GM12872 (cell line): ENCODE results near the gene FKBP2.

Experiments
- TF ChIP-seq, protein P1 (sequence below): IDR thresholded peaks from 3 replicates; pipeline ENCODE4 v1.5.1; 2011; ENCODE audit warnings: low read depth, mild to moderate bottlenecking, low read length, moderate library complexity; ENCODE audit not compliant: insufficient read depth

Gene FKBP2

DNA sequence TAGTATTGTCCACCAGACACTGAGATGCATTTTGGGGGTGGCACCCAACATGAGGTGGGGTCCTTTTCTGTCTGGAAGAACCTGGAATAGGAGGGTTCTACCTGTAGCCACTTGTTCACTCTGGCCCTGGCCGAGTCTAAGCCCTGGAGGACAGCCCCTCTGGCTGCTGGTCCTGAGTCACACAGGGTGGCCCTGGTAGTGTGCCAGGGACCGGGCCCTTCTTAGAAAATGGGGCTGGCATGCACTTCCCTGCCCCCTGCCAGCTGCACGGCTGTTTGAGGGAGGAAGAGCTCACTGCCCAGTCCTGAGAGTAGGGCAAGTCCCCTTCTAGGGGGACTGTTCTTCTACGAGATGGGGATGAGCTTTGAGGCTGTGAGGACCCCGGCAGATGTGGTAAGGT is 12.6 kb downstream of the FKBP2 start:
- TF ChIP-seq, protein P1, sequence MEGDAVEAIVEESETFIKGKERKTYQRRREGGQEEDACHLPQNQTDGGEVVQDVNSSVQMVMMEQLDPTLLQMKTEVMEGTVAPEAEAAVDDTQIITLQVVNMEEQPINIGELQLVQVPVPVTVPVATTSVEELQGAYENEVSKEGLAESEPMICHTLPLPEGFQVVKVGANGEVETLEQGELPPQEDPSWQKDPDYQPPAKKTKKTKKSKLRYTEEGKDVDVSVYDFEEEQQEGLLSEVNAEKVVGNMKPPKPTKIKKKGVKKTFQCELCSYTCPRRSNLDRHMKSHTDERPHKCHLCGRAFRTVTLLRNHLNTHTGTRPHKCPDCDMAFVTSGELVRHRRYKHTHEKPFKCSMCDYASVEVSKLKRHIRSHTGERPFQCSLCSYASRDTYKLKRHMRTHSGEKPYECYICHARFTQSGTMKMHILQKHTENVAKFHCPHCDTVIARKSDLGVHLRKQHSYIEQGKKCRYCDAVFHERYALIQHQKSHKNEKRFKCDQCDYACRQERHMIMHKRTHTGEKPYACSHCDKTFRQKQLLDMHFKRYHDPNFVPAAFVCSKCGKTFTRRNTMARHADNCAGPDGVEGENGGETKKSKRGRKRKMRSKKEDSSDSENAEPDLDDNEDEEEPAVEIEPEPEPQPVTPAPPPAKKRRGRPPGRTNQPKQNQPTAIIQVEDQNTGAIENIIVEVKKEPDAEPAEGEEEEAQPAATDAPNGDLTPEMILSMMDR = no peak

DNA sequence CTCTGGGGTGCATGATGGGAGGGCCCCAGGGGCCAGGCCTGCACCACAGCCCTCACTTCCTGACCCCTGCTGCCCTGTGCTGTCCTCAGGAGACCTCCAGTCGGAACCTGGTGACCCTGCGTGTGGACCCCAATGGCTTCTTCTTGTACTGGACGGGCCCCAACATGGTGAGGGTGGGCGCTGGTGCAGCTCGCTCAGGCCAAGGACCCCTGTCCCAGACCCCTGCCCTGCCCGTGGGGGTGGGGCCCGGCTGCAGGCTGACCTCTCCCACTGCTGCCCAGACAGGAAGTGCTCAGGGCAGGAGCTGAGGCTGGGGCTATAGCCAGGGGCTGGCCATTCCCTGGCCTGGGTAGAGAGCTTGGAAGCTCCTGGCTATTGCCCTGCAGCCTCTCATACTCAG is 13.4 kb downstream of the FKBP2 start:
- TF ChIP-seq, protein P1 = no peak

DNA sequence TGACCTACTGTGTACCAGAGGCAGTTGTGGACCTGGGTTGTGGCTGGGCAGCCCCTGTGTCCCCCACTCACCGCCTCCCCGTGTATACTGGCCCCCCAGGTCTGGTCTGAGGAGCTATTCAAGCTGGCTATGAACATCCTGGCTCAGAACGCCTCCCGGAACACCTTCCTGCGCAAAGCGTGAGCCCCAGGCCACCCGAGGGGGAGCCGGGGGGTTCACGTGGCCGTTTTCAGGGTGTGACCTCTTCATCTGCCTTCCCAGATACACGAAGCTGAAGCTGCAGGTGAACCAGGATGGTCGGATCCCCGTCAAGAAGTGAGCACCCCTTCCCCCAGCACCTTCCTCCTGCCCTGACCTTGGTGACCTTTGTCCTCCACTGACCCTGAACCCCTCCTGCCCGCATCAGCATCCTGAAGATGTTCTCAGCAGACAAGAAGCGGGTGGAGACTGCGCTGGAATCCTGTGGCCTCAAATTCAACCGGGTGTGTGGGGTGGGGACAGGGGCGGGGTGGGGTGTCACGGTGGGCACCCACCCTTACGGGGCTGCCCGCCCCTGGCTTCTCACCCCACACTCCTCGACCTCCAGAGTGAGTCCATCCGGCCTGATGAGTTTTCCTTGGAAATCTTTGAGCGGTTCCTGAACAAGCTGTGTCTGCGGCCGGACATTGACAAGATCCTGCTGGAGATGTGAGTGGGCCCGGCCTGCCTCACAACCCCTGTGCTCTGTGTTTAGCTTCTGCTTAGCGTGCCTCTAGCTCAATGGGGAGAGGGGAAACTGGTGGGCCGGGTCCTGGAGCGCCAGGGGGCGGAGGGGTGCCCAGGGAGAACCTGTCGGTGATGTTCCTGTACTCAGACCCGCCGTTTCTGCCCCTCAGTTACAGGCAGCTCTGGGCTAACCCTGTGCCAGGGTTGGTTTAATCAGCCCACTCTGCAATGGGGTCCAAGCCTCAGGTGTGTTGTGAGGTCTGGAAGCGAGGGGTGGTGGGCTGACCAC is 14.5 kb downstream of the FKBP2 start:
- TF ChIP-seq, protein P1 = no peak

DNA sequence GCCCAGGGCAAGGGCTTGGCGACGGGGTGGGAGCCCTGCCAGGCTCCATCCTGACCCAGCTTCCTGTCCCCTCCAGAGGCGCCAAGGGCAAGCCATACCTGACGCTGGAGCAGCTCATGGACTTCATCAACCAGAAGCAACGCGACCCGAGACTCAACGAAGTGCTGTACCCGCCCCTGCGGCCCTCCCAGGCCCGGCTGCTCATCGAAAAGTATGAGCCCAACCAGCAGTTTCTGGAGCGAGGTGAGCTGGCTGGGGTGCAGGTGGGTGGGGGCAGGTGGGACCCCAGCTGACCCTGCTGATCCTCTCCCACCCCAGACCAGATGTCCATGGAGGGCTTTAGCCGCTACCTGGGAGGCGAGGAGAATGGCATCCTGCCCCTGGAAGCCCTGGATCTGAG is 15.4 kb downstream of the FKBP2 start:
- TF ChIP-seq, protein P1 = no peak

DNA sequence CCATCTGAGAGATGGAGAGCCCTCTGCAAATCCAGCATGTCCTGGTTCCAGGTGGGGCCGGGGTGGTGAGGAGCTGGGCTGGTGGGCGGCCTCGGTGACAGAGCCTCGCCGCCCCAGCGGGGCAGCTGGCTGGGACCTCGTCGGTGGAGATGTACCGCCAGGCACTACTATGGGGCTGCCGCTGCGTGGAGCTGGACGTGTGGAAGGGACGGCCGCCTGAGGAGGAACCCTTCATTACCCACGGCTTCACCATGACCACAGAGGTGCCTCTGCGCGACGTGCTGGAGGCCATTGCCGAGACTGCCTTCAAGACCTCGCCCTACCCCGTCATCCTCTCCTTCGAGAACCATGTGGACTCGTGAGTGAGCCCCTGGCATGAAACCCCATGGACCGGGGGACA is 17.5 kb downstream of the FKBP2 start:
- TF ChIP-seq, protein P1 = no peak

DNA sequence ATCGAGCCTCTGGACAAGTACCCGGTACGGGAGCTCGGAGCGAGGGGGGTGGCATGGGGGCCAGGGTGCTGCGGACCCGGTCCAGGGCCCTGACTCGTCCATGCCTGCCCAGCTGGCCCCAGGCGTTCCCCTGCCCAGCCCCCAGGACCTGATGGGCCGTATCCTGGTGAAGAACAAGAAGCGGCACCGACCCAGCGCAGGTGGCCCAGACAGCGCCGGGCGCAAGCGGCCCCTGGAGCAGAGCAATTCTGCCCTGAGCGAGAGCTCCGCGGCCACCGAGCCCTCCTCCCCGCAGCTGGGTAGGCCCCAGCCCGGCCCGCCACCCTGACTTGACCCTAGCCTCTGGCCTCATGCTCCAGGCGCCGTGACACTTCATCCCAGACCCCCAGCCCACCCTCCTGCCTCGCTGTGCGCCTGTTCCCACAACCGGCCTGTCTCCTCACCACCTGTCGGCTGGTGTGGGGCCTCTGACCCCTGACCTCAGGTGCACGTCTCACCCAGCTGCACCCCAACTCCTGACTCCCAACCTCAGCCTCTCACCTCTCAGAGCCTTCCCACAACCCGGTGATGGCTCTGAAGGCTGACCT is 18.1 kb downstream of the FKBP2 start:
- TF ChIP-seq, protein P1 = no peak

DNA sequence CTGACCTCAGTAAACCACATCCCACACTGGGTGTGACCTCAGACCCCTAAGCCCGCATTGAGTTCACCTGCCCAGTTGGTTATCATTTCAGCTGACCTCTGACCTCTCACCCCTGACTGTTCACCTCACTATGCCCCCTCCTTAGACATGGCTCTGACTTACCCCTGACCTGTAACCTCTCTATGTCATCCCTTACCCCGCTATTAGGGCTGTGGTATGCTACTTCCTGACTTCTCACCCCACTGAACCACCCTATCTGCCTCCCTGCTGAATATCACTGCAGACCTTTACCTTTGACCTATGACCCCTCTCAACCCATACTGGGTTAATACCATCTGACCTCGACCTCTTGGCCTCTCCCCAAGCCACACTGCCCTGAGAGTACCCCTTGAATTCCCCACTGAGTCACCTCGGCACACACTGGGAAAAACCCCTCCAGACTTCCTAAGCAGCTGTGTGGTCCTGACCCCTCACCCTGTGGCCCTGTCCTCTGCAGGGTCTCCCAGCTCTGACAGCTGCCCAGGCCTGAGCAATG is 18.7 kb downstream of the FKBP2 start:
- TF ChIP-seq, protein P1 = no peak
